H1 (cell line): Measurements from ENCODE around the gene ZNF506. TPM values are rescaled to one million over a fixed set of nuclear protein-coding genes. Genes with fewer than 3 reads are reported as not detected.

ENCODE experiments used
- CTCF ChIA-PET: fragments of 300-600 bp; sonication (Branson Sonifier 250); formaldehyde crosslinking; loops from one replicate; lab custom pipeline; 2021; ENCODE audit not compliant: partially characterized antibody; lab: Charles Lee
- POLR2A ChIA-PET: fragments of 300-600 bp; sonication (Branson Sonifier 250); formaldehyde crosslinking; loops from one replicate; lab custom pipeline; 2021; ENCODE audit warnings: inconsistent platforms; ENCODE audit not compliant: partially characterized antibody; lab: Charles Lee
- DNase-seq, 2 experiments: peaks; one replicate each; pipeline versions ENCODE4 v3.0.0 to v3.0.0-alpha.2; 2010 to 2022; ENCODE audit warnings: low spot score in 2 of 2, low read depth in 1 of 2, mixed read lengths in 1 of 2
- FAIRE-seq: peaks from 2 replicates; lab custom pipeline; 2011; peaks lifted over from hg19 to GRCh38; lab: Jason Lieb, UNC
- H2AFZ ChIP-seq: 2 replicates; pipeline ENCODE4 v1.8.1; 2012; ENCODE audit warnings: low read length, inconsistent platforms
- H2AK5ac ChIP-seq: 2 replicates; pipeline ENCODE4 v1.6.1; 2013; ENCODE audit warnings: low read depth, low read length
- H2BK120ac ChIP-seq: replicated peaks from 2 replicates; pipeline ENCODE3; 2013; ENCODE audit warnings: low read depth, low read length, inconsistent platforms
- H2BK12ac ChIP-seq: 2 replicates; pipeline ENCODE4 v1.6.1; 2013; ENCODE audit warnings: low read depth, low read length
- H2BK15ac ChIP-seq: 2 replicates; pipeline ENCODE4 v1.6.1; 2013; ENCODE audit warnings: low read length
- H2BK20ac ChIP-seq: 2 replicates; pipeline ENCODE4 v1.6.1; 2013; ENCODE audit warnings: low read length
- H2BK5ac ChIP-seq: 2 replicates; pipeline ENCODE4 v1.6.1; 2013; ENCODE audit warnings: low read depth, low read length
- H3K14ac ChIP-seq: 2 replicates; pipeline ENCODE4 v1.6.1; 2013; ENCODE audit warnings: inconsistent platforms; ENCODE audit not compliant: insufficient read length
- H3K18ac ChIP-seq: 2 replicates; pipeline ENCODE4 v1.6.1; 2013; ENCODE audit warnings: low read length; ENCODE audit errors: extremely low read depth
- H3K23ac ChIP-seq: 2 replicates; pipeline ENCODE4 v1.6.1; 2013; ENCODE audit warnings: inconsistent platforms; ENCODE audit not compliant: insufficient read length
- H3K23me2 ChIP-seq: 2 replicates; pipeline ENCODE4 v1.6.1; 2013; ENCODE audit warnings: low read depth, low read length
- H3K27ac ChIP-seq: 2 replicates; pipeline ENCODE4 v1.6.1; 2011; ENCODE audit warnings: low read depth, low read length, inconsistent platforms
- H3K27me3 ChIP-seq, 4 experiments: replicated peaks in 1 of 4; 1 replicate in 1 of 4; 2 replicates in 3 of 4; pipeline versions ENCODE4 v1.6.1 to v1.8.1; 2011 to 2013; ENCODE audit warnings: low read length in 3 of 4, mild to moderate bottlenecking in 3 of 4, inconsistent platforms in 2 of 4, mixed read lengths in 2 of 4, moderate library complexity in 1 of 4; ENCODE audit not compliant: control insufficient read depth in 3 of 4, insufficient read depth in 3 of 4; ENCODE audit errors: extremely low read depth in 1 of 4
- H3K36me3 ChIP-seq, 4 experiments: 2 replicates each; pipeline versions ENCODE4 v1.6.1 to v1.8.1; 2011 to 2013; ENCODE audit warnings: mild to moderate bottlenecking in 4 of 4, low read length in 3 of 4, moderate library complexity in 2 of 4, control low read depth in 1 of 4, inconsistent platforms in 1 of 4; ENCODE audit not compliant: insufficient read depth in 4 of 4, control insufficient read depth in 2 of 4
- H3K4ac ChIP-seq: replicated peaks from 2 replicates; pipeline ENCODE3; 2013; ENCODE audit warnings: low read length, low read depth, mixed read lengths, inconsistent platforms; ENCODE audit not compliant: insufficient read length
- H3K4me1 ChIP-seq, 4 experiments: replicated peaks in 1 of 4; 1 replicate in 1 of 4; 2 replicates in 3 of 4; pipeline versions ENCODE4 v1.6.1 to v1.8.1; 2011 to 2013; ENCODE audit warnings: low read length in 3 of 4, inconsistent platforms in 2 of 4, mixed read lengths in 1 of 4; ENCODE audit not compliant: insufficient read depth in 4 of 4, control insufficient read depth in 3 of 4
- H3K4me2 ChIP-seq, 2 experiments: 2 replicates each; pipeline versions ENCODE4 v1.6.1 to v1.8.1; 2011 to 2013; ENCODE audit warnings: low read depth in 2 of 2, low read length in 2 of 2, control low read depth in 1 of 2, inconsistent platforms in 1 of 2, mild to moderate bottlenecking in 1 of 2; ENCODE audit not compliant: insufficient read depth in 1 of 2
- H3K4me3 ChIP-seq, 4 experiments: fragments of 200-600, 300-600 bp in 1 of 4; sonication (generic), shearing (Covaris generic), sonication (Bioruptor Twin) in 1 of 4; 2 replicates each; pipeline versions ENCODE4 v1.5.1 to v1.8.1; 2011 to 2016; ENCODE audit warnings: low read length in 4 of 4, low read depth in 3 of 4, control low read depth in 2 of 4, inconsistent platforms in 2 of 4, mild to moderate bottlenecking in 2 of 4, mixed read lengths in 1 of 4, moderate library complexity in 1 of 4; ENCODE audit not compliant: insufficient read depth in 2 of 4; ENCODE audit errors: extremely low read depth in 1 of 4
- H3K56ac ChIP-seq: replicated peaks from 2 replicates; pipeline ENCODE3; 2013; ENCODE audit warnings: low read depth, mild to moderate bottlenecking, mixed read lengths, low read length, inconsistent platforms; ENCODE audit not compliant: insufficient read length
- H3K79me1 ChIP-seq: 2 replicates; pipeline ENCODE4 v1.6.1; 2013; ENCODE audit warnings: low read depth, low read length, control low read depth
- H3K79me2 ChIP-seq, 2 experiments: 2 replicates each; pipeline versions ENCODE4 v1.6.1 to v1.8.1; 2012 to 2013; ENCODE audit warnings: low read length in 2 of 2, mild to moderate bottlenecking in 2 of 2, inconsistent platforms in 1 of 2; ENCODE audit not compliant: insufficient read depth in 2 of 2, control insufficient read depth in 1 of 2
- H3K9ac ChIP-seq, 4 experiments: replicated peaks in 1 of 4; 1 replicate in 1 of 4; 2 replicates in 3 of 4; pipeline versions ENCODE4 v1.6.1 to v1.8.1; 2011 to 2013; ENCODE audit warnings: low read depth in 3 of 4, low read length in 3 of 4, control low read depth in 2 of 4, mild to moderate bottlenecking in 2 of 4, moderate library complexity in 2 of 4, inconsistent platforms in 1 of 4; ENCODE audit errors: extremely low read depth in 1 of 4
- H3K9me3 ChIP-seq, 2 experiments: 2 replicates each; pipeline versions ENCODE4 v1.6.1 to v1.8.1; 2012 to 2013; ENCODE audit warnings: mild to moderate bottlenecking in 2 of 2, moderate library complexity in 2 of 2, control low read depth in 1 of 2, inconsistent platforms in 1 of 2, low read depth in 1 of 2, low read length in 1 of 2, mixed read lengths in 1 of 2; ENCODE audit not compliant: insufficient read depth in 2 of 2
- H4K20me1 ChIP-seq, 2 experiments: replicated peaks in 1 of 2; 2 replicates each; pipeline versions ENCODE3 to v1.8.1; 2011 to 2013; ENCODE audit warnings: inconsistent platforms in 2 of 2, low read length in 2 of 2, mild to moderate bottlenecking in 1 of 2; ENCODE audit not compliant: insufficient read depth in 2 of 2, control insufficient read depth in 1 of 2
- H4K5ac ChIP-seq: 2 replicates; pipeline ENCODE4 v1.6.1; 2013; ENCODE audit warnings: low read length, low read depth, mixed read lengths, inconsistent platforms; ENCODE audit not compliant: insufficient read length
- H4K8ac ChIP-seq: 2 replicates; pipeline ENCODE4 v1.8.0; 2013; ENCODE audit warnings: mild to moderate bottlenecking, moderate library complexity, low read length, inconsistent platforms; ENCODE audit not compliant: insufficient read depth; ENCODE audit errors: extremely low read depth
- H4K91ac ChIP-seq: replicated peaks from 2 replicates; pipeline ENCODE3; 2013; ENCODE audit warnings: low read length, mixed read lengths, inconsistent platforms; ENCODE audit not compliant: insufficient read length
- EZH2 ChIP-seq: fragments of 200-600 bp; sonication (generic); IDR thresholded peaks from 2 replicates; pipeline ENCODE4 v1.7.1; 2012; ENCODE audit warnings: low read depth, mild to moderate bottlenecking, moderate library complexity, low read length, inconsistent platforms; ENCODE audit not compliant: severe bottlenecking
- GABPA ChIP-seq: IDR thresholded peaks from 2 replicates; pipeline ENCODE4 v1.6.1; 2011; ENCODE audit warnings: mild to moderate bottlenecking, low read length, moderate library complexity, borderline replicate concordance; ENCODE audit not compliant: insufficient read depth
- PHF8 ChIP-seq: fragments of 200-600 bp; sonication (generic); conservative IDR thresholded peaks from 2 replicates; pipeline ENCODE4 v1.7.1; 2012; ENCODE audit warnings: low read depth, mild to moderate bottlenecking, inconsistent platforms, low read length, moderate library complexity
- POLR2A ChIP-seq, 2 experiments: IDR thresholded peaks; 1 replicate in 1 of 2; 2 replicates in 1 of 2; pipeline ENCODE4 v1.6.1; 2011; ENCODE audit warnings: low read depth in 2 of 2, low read length in 2 of 2, mild to moderate bottlenecking in 2 of 2; ENCODE audit errors: control extremely low read depth in 1 of 2
- TEAD4 ChIP-seq: IDR thresholded peaks from 2 replicates; pipeline ENCODE4 v1.6.1; 2012; ENCODE audit warnings: low read depth, low read length, inconsistent platforms, mixed read lengths
- WGBS, 2 experiments: shearing (Covaris generic) in 1 of 2; methylation state at CpG; one replicate each; pipeline versions ENCODE4 v1.1.6 to v1.1.7; 2013 to 2015; ENCODE audit warnings: low lambda C conversion rate in 2 of 2, mixed read lengths in 2 of 2, inconsistent platforms in 1 of 2, low coverage in 1 of 2, missing lambda C conversion rate in 1 of 2; ENCODE audit not compliant: insufficient replicate concordance in 2 of 2, insufficient coverage in 1 of 2, insufficient read length in 1 of 2; ENCODE audit errors: extremely low coverage in 1 of 2, missing lambda C conversion rate in 1 of 2; 5-methylcytosine and 5-hydroxymethylcytosine counted together
- polyA plus RNA-seq, 7 experiments: library from polyadenylated mRNA; depleted of rRNA in 3 of 7; stranded (reverse) in 5 of 7; unstranded in 2 of 7; fragments of >200 nt in 5 of 7; fragments of 200-250 nt in 2 of 7; gene quantifications; 1 replicate in 5 of 7; 2 replicates in 1 of 7; 4 replicates in 1 of 7; pipeline versions ENCODE4 v1.2.1 to v1.2.3, GENCODE V29; 2011 to 2013; ENCODE audit warnings: missing spikeins in 2 of 7, mixed read lengths in 2 of 7
- total RNA-seq: library from RNA; stranded (reverse); fragmentation: NEBNext Ultra II Directional; extraction: Animal tissue kit (Norgen Biotek cat#: 25700); gene quantifications from 2 replicates; pipeline ENCODE4 v1.2.1, GENCODE V29; 2021
- TF ChIP-seq, protein P1 (sequence below), 3 experiments: IDR thresholded peaks; 1 replicate in 2 of 3; 2 replicates in 1 of 3; pipeline versions ENCODE4 v1.5.1 to v1.6.1; 2011; ENCODE audit warnings: low read length in 3 of 3, mild to moderate bottlenecking in 3 of 3, inconsistent platforms in 2 of 3, low read depth in 1 of 3, moderate library complexity in 1 of 3; ENCODE audit not compliant: insufficient read depth in 1 of 3; ENCODE audit errors: control extremely low read depth in 1 of 3

ZNF506 gene
- total and polyA plus RNA-seq, 2 of the 8 experiments (the other 6 are each of a cell fraction or from before 2014, with no cell fraction given): 4.5 to 8.3 TPM

DNA sequence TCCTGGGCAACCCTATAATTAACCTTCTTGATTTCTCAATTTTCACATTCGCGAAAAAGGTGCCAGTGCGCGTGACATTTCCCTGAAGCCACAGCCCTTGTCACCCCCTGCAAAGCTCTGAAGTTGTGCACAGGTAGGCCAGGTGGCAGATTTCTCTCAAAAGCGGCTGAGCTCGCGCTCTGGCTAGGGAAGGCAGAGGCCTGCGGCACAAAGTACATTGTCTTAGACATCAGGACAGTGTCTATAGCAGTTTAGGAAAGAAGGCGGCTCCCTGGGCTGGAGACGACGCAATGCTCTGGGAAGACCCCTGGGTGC lies 45.7 kb downstream of the ZNF506 start:
- Histone ChIP-seq H4K8ac (no peak overlapping the region), H3K23ac (no peak overlapping the region), H3K79me1 (no peaks in the 10 kb centered on the region; the same call in none of the 2 replicates), H2AFZ (no peak overlapping the region), H3K79me2 (peaks cover 0 to 12% of the 10 kb centered on the region in 2 experiments; a peak in 2 of 4 replicates), H4K5ac (peak overlapping the region; percentile 11), H3K36me3 (no peaks in the 10 kb centered on the region), H3K9ac (peak overlapping the region in 3 of 4 experiments; percentile 62 to 69 (median 65); a peak in 6 of 7 replicates), H3K56ac (no peak overlapping the region), H3K23me2 (peaks cover 9% of the 10 kb centered on the region), H4K20me1 (no peaks in the 10 kb centered on the region), H2AK5ac (no peak overlapping the region), H3K4ac (no peak overlapping the region), H2BK120ac (no peak overlapping the region), H3K14ac (no peak overlapping the region), H2BK12ac (no peak overlapping the region), H3K4me1 (peaks cover 0 to 7% (median 0%) of the 10 kb centered on the region in 4 experiments; a peak in 2 of 7 replicates), H3K9me3 (no peaks in the 10 kb centered on the region), H2BK5ac (no peak overlapping the region), H3K4me3 (peak overlapping the region; percentile 79 to 94 (median 90)), H3K4me2 (peak overlapping the region; percentile 85 to 94), H3K27me3 (no peaks in the 10 kb centered on the region), H3K18ac (no peak overlapping the region), H2BK20ac (no peak overlapping the region), H2BK15ac (no peak overlapping the region), H4K91ac (no peak overlapping the region), H3K27ac (peak overlapping the region; percentile 53; the same call in 1 of the 2 replicates)
- POLR2A ChIA-PET: interaction anchor here (0.9 to 4.5 kb wide), 12 partner anchors 11 to 181 kb away, joined by 3 to 36 read pairs (median 5); partner anchors contain the start of genes ZNF101, ZNF253 and ZNF93
- DNase-seq (no peak), FAIRE-seq (no peak)
- CTCF ChIA-PET: no interaction called here
- 17% methylated on average over 11 of the region's 11 CpGs; no CpG with 5 or more reads in 1 of the 2 experiments for WGBS, 2 experiments
- TF ChIP-seq, protein P1, sequence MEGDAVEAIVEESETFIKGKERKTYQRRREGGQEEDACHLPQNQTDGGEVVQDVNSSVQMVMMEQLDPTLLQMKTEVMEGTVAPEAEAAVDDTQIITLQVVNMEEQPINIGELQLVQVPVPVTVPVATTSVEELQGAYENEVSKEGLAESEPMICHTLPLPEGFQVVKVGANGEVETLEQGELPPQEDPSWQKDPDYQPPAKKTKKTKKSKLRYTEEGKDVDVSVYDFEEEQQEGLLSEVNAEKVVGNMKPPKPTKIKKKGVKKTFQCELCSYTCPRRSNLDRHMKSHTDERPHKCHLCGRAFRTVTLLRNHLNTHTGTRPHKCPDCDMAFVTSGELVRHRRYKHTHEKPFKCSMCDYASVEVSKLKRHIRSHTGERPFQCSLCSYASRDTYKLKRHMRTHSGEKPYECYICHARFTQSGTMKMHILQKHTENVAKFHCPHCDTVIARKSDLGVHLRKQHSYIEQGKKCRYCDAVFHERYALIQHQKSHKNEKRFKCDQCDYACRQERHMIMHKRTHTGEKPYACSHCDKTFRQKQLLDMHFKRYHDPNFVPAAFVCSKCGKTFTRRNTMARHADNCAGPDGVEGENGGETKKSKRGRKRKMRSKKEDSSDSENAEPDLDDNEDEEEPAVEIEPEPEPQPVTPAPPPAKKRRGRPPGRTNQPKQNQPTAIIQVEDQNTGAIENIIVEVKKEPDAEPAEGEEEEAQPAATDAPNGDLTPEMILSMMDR (IDR thresholded peaks at IDR 0.05; ENCODE audit: control extremely low read depth in 1 of 3, insufficient read depth in 1 of 3, low read depth in 1 of 3, low read length in 3 of 3): no peak
- TF ChIP-seq TEAD4: no peak
- TF ChIP-seq PHF8: no peak
- no peak for TF ChIP-seq GABPA
- TF ChIP-seq EZH2: no peak
- peak in 1 of 2 experiments; percentile 13; a peak in 1 of 3 replicates for TF ChIP-seq POLR2A (IDR thresholded peaks at IDR 0.05; ENCODE audit: control extremely low read depth in 1 of 2, low read depth in 2 of 2, low read length in 2 of 2)
